ENCODE measurements around the gene PIK3CG.

The PIK3CG gene

GRCh38 chr7:106858618-106859532, 6.2 kb upstream of the PIK3CG start:
- no peak overlapping the region for H3K4me3 ChIP-seq (ENCODE audit: low read depth, low read length)
- TF ChIP-seq, protein P1, sequence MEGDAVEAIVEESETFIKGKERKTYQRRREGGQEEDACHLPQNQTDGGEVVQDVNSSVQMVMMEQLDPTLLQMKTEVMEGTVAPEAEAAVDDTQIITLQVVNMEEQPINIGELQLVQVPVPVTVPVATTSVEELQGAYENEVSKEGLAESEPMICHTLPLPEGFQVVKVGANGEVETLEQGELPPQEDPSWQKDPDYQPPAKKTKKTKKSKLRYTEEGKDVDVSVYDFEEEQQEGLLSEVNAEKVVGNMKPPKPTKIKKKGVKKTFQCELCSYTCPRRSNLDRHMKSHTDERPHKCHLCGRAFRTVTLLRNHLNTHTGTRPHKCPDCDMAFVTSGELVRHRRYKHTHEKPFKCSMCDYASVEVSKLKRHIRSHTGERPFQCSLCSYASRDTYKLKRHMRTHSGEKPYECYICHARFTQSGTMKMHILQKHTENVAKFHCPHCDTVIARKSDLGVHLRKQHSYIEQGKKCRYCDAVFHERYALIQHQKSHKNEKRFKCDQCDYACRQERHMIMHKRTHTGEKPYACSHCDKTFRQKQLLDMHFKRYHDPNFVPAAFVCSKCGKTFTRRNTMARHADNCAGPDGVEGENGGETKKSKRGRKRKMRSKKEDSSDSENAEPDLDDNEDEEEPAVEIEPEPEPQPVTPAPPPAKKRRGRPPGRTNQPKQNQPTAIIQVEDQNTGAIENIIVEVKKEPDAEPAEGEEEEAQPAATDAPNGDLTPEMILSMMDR (IDR thresholded peaks at IDR 0.05; ENCODE audit: control insufficient read depth, extremely low read depth, insufficient read depth) = no peak
- DNase-seq (ENCODE audit: low read depth) = no peak

DNA sequence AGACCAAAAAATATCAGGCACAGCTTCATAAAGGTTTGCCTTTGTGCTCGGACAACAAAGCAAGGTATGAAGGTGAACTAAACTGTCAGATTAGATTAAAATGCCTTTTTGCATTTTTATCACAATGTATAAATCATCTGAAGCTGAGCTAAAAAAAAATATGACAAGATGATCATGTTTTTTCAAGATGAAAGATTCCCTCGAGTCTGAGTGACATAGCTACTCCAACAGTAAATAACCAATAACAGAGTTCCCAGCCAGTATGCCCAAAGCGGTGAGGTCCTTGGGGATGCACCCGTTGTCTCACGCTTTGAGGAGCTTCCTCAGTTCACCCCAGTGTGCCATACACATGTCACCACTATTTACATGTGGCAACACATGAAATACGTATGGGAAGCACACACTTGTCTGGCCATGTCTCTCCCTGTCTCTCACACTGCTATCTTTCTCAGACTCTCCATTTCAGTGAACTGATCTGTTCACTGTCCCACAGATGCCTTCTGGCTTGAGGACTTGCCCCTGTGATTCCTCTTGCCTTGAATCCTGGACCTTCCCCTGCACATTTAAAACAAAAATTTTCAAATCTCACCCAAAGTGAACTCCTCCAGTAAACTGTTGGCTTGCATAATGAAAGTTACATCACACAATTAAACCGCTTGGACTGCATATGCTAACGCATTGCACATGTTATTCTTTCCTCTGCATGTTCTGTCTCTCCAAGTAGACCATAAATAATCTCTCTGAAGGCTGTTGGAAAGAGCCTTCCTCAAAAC, 2.6 kb upstream of the PIK3CG start:
- no peak overlapping the region for H3K4me3 ChIP-seq (ENCODE audit: low read depth, low read length)
- DNase-seq (ENCODE audit: low read depth) = no peak
- TF ChIP-seq, protein P1 (IDR thresholded peaks at IDR 0.05; ENCODE audit: control insufficient read depth, extremely low read depth, insufficient read depth) = no peak

DNA sequence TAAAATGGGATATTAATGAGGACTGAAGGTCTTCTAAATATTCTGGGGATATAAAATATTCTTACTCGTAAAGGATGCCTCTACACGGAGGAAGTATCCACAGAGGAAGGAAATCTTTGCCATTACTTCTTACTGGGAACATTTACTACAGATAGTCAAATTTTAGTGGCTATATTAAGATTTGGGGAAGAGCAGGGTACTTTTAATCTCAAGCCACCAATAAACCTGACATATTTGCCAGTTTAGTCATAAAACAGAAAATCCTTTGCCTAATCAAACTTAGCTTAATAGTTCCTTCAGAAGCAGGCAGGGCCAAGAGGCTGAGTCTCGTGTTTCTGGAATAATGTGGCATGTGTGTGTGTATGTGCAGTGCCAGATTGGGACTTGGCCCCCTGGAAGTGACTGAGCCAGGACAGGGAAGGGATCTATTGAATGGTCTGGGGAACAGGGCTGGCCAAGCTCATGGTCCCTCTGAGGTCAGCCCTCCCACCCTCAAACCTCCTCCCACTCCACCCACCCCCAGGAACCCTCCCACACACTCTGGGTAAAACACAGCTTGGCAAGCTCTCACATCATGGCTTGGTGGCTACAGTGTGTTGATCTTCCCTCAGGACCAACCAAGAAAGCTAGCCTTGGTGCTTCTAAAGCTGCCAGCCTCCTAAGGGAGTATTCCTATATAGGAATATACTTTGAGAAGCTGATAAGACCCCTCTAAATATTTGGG, 1.6 kb upstream of the PIK3CG start:
- TF ChIP-seq, protein P1 (IDR thresholded peaks at IDR 0.05; ENCODE audit: control insufficient read depth, extremely low read depth, insufficient read depth) = no peak
- no peak for DNase-seq (ENCODE audit: low read depth)
- H3K4me3 ChIP-seq (ENCODE audit: low read depth, low read length) = no peak overlapping the region

DNA sequence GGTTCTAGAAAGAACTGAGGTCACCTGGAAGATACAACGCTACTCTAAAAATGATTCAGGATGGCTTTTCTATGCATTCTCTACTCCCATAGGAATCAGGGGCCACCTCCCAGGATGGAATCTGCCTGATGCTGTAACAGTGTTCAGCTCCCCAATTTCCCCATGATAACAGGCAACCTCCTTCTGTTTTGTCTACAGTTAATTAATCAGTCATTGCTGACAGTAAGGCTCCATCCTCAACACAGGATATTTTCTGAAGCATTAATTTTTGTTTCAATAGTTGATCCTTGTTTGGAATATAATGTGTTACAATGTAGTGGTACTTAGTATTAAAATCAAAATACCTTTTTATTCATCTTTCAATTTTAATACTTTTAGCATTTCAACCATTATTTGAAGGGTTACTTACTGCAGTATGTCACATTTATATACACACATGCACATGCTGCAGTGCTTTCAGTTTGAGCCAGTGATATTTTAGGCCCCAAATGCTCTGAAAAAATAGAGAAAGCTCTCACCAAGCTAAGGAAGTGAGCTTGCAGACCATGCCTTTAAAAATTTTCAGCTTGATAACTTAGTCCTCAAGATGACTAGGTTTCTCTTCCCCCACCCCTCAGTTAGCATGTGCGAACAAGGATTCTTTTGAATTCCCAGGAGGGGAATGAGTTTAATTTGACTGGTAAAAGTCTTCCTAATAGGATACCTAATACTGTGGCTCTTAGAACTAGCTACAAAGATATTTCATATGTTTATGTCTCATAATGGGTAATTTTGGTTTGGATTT, 592 bp upstream of the PIK3CG start:
- TF ChIP-seq, protein P1 (IDR thresholded peaks at IDR 0.05; ENCODE audit: control insufficient read depth, extremely low read depth, insufficient read depth) = no peak
- no peak overlapping the region for H3K4me3 ChIP-seq (ENCODE audit: low read depth, low read length)
- DNase-seq (ENCODE audit: low read depth) = no peak

GRCh38 chr7:106866298-106867281, 1.5 kb downstream of the PIK3CG start:
- DNase-seq (ENCODE audit: low read depth) = no peak
- TF ChIP-seq, protein P1 (IDR thresholded peaks at IDR 0.05; ENCODE audit: control insufficient read depth, extremely low read depth, insufficient read depth) = no peak
- no peak overlapping the region for H3K4me3 ChIP-seq (ENCODE audit: low read depth, low read length)

All from LNCaP clone FGC (cell line).